KG1 (cell line): ENCODE results near the gene COX8A.
"Not testable (repeated sequence)": the region's sequence is repeated elsewhere in the genome, so short reads cannot be mapped to it uniquely, and the experiment has no call there.

ENCODE experiments used
- DNase-seq: peaks from one replicate; lab custom pipeline; 2025; lab: John Stamatoyannopoulos, UW

COX8A gene, protein sequence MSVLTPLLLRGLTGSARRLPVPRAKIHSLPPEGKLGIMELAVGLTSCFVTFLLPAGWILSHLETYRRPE

DNA sequence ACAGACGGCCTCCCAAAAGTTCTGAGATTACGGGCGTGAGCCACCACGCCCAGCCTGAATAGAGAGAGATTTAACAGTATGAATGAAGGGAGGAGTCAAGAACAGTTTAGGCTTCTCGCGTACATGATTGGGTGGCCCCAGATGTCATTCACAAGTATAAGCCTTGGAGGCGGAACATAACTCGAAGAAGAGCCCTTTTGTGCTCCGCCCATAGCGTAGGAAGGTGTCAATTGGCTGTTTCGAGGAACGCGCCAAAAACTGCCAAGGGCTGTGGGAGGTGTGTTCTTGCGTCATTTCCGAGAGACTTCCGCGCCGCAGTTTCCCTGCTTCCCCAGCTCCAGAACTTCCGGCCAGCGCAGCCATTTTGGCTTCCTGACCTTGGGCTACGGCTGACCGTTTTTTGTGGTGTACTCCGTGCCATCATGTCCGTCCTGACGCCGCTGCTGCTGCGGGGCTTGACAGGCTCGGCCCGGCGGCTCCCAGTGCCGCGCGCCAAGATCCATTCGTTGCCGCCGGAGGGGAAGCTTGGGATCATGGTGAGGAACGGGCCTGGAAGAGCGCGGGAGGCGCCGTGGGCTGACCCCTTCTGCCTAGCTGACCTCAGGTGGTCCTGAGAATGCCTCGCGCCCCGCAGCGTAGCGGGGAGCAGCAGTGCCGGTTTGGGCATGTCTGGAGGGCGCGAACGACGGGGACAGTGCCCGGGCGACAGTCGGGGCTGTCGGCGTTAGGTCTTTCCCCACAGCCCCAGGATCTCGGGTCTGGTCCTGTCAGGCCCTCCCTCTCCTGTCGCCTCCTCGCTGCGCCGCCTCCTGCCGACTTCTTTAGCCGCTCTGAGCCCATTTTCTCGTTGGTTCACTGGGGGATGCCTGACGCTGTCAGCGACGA lies at the start of gene COX8A:
Gene COX8A (plus strand): TSS at position 362 of the 885 bp plus-strand sequence. CDS start 61 bp downstream, at position 423.
- peak; percentile 100 for DNase-seq

DNA sequence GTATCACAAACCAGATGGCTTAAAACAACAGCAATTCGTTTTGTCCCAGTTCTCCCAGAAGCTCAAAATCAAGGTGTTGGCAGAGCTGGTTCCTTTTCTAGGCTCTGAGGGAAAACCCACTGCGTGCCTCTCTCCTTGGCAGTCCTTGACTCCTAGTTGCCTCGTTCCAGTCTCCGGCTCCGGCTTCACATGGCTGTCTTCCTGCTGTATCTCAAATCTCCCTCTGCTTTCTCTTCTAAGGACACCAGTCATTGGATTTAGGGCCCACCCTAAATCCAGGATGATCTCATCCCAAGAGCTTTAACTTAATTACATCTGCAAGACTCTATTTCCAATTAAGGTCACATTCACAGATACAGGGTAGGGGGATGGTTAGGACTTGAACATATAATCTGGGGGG lies 44.8 kb upstream of the COX8A start:
- DNase-seq = no peak

DNA sequence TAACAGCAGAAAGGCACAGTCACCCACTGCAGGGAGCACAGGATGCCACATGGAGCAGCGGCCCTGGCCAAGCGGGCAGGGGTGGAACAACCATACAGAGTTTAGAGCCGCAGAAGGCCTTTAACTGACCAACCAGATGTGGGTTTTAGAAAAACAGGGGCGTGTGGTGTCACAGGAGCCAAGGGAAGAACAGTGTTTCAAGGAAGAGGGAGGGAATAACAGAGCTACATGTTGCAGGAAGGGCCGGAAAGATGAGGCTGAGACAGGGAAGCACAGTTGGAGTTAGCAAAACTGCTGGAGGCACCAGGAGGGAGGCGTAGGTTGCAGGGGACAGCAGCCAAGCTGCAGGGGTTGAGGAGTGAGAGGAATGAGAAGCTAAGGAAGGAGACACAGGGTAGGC lies 43.4 kb upstream of the COX8A start:
- DNase-seq = no peak

DNA sequence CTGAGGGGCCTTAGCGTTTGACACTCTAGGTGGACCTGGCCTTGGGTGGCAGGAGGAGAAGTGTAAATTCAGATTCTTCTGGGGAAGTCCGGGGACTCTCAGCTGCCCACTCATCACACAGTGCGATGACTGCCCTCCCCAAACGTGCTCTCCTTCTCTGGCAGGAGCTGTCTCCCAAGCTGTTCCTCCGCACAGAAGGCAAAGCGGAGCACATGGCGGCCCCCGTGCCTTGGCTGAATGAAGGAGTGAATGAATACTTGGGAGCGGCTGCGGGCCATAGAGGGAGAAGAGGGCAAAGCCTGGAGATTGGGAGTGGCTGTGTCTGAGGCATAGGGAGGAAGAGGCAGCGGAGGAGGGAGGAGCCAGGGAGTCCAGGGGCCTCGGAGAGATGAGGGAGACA lies 42.5 kb upstream of the COX8A start:
- DNase-seq = no peak

DNA sequence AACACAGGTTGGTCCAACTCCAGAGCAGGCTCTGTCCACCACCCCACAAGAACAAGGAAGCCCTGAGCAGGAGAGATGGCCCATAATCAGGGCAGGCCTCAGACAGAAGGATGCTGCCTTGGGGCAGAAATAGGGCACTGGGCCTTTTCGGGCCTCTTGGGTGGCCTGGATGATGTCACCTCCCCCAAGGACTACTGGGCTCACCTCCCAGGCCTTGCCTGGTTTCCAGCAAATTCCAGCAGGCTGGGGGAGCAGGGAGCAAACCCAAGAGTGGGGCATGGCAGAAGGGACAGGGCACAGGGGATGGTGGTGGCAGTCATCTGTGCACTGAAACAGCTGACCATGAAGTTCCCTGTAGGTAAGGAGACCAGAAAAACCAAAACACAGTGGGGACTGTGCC lies 41.0 kb upstream of the COX8A start:
- no peak for DNase-seq

DNA sequence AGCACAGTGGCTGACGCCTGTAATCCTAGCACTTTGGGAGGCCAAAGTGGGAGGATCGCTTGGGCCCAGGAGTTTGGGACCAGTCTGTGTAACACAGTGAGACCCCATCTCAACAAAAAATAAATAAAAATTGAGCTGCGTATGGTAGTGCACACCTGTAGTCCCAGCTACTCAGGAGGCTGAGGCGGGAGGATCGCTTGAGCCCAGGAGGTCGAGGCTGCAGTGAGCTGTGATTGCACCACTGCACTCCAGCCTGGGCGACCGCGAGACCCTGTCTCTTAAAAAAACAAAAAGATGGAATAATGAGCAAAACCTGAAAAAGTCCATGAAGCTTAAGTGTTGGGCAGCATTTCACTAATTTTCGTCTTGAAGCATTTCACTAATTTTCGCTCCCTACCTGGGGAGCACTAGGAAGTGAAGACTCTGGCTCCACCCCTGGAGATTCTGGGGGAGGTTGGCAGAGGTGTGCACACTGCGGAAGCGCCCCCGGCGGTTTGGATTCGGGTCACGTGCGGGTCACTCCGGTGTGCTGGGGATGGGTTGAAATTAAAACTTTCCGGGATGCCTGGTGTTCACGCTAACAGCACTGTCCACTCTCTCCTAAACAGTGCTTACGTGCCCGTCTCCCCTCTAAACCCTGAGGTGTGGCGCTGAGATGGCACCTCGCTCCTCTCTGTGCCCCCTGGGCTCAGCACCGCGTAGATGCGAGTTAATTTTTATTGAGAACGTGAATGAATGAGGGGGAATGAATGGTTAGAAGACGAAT lies 36.5 kb upstream of the COX8A start:
- no peak for DNase-seq

DNA sequence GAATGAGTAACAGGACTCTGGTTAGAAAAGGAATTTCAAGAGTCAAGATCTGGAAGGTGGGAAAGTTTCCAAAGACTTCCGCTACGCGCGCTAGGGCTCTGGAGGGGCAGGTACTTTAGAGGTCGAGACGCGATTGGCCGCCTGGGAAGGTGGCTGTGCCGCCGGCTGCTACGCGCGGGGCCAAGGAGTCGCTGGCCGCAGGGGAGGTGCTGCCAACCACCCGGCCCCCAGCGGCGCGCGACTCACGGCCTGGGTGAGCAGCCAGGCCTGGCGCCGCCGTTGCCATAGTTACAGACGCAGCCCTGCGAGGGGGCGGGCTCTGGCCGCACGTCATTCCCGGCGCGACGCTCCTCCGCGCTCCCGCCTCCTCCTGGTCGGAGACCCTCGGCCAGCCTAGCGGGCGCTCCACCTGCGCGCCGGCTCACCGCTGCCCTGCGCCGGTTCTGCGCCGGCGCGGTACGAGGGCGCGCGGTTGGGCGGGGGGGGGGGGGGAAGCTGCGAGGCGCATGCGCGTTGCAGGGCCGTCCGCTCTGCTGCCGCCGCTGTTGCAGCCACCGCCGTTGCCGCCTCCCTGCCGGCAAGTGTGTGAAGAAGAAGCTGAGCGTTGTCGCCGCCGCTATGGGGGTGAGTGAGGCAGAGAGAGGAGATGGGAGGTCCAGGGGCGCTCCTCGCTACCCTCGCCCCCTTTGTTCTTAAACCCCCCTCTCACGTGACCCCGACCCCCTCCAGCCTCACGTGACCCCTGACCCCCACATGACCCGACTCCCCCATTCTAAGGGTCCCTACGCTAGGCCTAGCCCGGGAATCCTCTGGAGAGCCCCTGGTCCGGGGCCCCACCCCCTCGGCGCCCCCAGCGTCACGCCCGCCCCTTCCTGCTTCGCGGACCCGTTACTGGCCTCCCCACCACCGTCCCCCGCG lies 35.7 kb upstream of the COX8A start, which contains the start of gene NAA40:
Gene NAA40 (plus strand): TSS at position 524 of the 918 bp plus-strand sequence. CDS start 95 bp downstream, at position 619.
- peak; percentile 98 for DNase-seq

DNA sequence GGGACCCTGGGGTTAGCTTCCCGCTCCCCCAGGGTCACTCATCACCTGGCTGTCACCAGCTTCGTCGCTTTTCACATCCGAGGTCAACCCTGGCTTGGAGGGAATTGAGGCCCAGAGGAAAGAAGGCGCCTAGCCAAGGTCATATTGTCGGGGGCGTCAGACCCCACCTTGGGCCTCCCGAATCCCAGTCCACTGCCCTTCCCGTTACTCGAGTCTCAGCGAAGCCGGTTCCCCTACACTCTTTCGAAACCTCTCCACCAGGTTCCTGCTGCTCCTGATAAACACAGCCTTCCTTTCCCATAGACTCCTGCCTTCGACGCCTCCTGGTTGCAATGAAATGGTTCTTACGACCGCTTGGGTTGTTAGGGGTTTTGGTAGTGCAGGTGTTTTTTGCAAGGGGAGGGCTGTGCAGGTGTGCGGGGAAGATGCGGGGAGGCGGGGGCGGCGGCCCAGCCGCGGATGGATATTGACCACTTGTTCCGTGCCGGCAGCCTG lies 35.0 kb upstream of the COX8A start:
- DNase-seq = no peak

DNA sequence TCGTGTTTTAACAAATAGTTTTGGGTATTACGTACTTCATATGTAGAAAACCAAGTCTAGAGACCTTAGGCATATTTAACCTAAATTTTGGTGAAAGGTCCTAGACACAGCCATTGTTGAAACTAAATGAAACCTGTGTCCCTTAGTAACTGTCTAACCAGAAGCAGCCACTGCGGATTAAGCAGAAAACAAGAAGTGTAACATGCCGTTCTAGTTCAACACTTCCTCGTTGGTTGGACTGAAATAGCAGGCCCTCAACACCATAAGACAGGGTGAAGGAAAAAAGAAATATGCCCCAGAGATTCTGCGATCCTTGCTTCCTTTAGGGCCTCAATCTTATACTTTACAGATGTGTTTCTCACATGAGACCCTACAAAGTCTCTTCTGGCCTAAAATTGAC lies 33.6 kb upstream of the COX8A start:
- no peak for DNase-seq

DNA sequence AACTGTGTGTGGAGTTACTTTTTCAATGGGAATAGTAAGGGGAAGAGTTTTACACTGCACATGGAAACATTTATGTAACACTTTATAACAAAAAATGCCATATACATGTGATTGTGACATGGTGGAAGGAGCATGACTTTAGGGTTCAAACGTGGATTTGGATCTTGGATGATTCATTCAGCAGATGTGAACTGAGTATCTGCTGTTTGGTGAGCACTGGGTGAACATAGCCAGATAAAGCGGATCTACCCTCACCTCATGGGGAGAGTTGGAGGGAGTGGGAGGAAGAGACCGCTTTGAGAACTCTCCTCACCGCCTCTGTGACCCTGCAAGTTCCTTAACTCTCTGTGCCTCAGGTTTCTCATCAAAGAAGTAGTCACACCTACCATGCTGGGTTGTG lies 32.5 kb upstream of the COX8A start:
- no peak for DNase-seq

DNA sequence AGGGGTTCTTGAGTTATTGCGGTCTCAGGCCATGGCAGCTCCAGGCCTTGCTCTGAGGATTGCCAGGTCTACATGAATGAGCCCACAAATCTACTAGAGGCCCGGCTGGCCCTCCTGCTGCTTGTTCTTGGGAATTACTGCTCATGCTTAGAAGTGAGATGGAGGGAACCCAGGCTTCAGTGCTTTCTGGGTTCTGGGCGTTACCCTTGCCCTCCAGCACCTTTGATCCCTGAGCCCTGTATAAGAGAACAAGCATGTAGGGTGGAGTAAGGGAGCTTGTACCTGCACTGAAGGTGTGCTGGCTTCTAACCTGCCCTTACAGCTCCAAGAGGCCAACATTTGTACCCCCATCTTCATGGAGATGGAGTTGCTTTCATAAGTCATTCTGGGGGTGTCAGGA lies 31.6 kb upstream of the COX8A start:
- DNase-seq = no peak

DNA sequence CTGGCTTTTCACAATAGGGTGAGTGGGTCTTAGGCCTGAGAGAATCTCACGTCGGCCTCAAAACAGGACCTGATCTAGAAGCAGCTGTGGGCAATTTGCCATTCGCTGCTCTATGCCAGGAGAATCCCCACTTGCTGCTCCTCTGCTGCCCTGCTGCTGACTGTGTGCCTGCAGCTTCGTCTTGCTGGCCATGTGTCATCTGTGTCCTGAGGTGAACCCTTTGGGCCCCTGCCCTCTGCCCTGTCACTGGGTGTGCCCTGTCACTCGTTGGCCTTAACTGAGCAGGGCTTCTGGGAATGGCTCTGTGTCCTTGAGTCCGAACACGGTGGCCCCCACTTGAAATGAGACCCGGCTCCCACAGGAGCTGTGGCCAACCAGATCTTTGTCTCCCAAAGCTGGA lies 29.4 kb upstream of the COX8A start:
- no peak for DNase-seq

DNA sequence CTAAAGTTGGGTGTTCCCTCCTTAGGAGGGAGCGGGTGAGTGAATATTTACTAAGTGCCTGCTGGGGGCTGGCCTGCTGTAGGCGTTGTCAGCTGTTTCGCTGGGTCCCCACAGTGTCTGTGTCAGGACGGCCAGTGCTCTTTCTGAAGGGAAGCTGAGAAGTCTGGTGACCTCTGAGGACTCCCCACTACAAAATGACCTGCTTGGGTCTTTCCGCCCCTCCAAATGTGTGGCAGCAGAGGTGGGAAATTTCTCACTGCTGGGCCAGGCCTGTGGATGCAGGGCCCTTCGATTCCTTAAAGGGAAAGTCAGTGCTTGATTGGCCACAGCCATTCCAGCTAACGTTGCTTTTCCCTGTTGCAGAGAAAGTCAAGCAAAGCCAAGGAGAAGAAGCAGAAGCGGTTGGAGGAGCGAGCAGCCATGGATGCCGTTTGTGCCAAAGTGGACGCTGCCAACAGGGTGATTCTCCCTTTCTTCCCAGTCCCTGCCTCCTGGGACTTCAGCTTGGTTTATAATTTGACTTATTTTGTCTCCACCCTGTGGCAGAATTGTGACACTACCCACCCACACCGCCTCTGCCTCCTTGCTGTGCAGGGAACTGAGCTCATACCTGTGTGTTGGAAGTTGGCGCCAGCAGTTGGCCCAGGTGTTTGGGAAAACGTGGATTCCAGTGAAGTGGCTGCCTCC lies 28.8 kb upstream of the COX8A start:
- DNase-seq = peak; percentile 15

DNA sequence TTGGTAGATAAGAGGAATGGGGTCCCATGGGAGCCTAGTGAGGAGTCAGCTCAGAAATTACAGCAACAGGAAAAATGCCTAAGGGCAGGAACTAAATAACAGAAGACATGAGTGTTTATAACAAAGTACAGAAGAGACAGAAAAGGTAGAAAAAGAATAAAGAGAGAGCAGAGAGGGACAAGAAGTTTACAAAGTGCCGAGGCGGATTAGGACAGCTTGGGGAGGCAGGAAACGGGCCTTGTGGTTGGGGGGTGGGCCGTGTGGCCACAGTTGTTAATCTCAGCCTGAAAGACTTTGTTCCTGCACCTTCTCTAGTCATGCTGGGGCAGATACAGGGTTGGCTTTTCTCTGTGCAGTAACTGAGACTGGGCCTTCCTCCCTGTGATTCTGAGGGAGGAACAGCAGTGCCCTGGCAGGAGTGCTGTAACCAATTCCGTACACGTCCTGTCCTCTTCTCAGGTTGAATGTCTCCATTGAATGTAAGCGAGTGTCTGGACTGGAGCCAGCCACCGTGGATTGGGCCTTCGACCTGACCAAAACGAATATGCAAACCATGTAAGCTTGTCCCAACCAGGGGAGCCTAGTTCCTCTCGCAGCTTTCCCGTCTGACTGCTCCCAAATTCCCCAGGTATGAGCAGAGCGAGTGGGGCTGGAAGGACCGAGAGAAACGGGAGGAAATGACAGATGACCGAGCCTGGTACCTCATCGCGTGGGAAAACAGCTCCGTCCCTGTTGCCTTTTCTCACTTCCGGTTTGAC lies 22.5 kb upstream of the COX8A start:
- DNase-seq = no peak

DNA sequence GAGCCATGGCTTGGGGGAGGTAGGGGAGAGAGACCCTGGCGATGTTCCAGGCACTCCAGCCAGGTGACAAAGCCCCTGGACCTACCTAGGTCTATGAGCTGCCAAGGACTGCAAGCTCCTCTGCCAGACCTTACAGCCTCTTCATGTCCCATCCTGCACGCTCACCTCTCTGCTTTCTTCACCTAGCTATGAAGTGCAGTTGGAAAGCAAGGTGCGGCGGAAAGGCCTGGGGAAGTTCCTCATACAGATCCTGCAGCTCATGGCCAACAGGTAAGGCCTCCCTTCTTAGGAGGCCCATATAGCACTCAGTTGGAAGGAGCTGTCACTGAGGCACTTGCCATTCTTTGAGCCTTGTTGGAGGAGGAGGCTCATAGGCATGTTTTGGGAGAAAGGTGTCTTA lies 21.9 kb upstream of the COX8A start:
- DNase-seq = no peak

DNA sequence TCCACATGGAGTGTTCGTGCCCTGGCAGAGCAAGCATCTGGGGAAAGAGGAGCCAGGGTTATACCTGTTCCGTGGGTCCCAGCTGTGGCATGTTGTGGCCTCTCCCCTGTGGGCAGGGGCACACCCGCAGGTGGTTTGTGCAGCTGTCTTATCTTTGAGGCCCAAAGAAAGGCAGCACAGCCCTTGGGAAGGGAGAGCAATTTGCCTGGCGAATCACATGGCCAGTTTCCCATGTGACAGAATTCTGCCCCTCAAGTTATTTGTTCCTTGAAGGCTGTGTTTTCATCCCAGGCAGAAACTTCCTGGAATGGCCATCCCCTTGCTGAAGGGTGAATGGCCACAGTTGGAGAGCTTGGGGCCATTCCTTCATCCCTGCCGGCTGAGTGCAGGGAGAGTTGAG lies 16.4 kb upstream of the COX8A start:
- DNase-seq = no peak

DNA sequence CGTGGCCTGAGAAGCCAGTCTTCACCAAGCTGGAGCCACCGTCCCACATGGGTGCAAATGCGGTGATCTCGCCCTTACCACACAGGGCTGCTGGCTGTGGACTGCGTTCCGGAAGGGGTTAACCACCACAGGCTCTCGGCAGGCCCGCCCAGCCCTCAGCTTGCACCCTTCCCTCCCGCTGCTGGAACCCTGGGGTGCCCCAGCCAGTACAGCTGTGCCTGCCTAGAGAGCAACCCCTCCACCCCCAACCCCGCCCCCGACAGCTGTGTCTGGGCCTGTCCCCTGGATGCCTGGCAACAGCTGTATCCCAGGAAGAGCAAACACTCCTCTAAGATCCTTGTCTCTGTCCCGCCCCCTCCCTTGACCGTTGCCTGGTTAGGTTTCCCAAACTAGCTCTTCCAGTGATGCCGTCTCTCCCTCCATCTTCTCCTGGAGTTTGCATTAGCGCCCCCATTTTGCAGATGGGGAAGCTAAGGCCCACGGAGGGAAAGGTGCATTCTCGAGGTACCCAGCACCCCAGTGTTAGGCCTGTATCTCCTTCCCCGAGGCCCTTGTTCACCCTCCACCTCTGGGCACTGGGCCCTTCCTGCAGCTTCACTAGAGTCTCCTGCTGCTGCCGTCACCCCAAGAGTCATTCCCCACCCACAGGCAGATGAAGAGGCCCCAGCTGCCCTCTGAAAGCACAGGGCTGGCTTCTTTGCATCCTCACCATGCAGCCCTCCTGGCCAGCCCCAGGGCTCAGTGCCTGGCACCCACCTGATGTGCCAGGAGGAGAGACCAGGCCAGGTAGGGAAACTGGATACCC lies 12.6 kb upstream of the COX8A start:
- no peak for DNase-seq

DNA sequence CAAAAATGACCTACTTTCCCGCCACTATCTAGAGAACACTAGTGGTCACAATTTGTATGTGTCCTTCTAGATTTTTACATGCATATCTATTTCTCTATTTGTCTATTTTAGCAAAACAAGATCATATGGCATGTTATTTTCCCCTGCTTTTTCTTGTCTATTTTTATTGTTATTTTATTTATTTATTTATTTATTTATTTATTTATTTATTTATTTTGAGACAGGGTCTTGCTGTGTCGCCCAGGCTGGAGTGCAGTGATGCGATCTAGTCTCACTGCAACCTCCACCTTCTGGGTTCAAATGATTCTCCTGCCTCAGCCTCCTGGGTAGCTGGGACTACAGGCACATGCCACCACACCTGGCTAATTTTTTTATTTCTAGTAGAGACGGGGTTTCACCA lies 10.5 kb upstream of the COX8A start:
- not testable (repeated sequence) for DNase-seq

DNA sequence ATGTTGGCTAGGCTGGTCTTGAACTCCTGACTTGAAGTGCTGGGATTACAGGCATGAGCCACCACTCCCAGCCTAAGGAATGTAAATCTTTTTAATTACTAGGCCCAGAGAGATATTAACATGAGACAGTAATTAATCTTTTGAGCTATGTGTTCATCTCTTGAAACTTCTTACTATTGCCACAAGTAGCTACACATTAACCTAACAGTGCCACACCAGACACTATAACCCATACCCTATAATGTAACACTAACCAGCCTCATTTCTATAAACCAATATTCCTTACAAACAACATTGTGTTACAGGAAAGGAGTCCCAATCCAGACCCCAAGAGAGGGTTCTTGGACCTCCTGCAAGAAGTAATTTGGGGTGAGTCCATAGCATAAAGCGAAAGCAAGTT lies 8.0 kb upstream of the COX8A start:
- DNase-seq = no peak

DNA sequence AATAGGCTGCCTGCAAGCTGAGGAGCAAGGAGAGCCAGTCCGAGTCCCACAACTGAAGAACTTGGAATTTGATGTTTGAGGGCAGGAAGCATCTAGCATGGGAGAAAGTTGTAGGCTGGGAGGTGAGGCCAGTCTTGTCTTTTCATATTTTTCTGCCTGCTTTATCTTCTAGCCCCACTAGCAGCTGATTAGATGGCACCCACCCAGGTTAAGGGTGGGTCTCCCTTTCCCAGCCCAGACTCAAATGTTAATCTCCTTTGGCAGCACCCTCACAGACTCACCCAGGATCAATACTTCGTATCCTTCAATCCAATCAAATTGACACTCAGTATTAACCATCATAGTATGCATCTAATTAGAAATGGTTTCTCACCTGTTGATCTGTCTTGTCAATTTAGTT lies 5.0 kb upstream of the COX8A start:
- no peak for DNase-seq
